Eye (tissue), 1 donor: Measurements from ENCODE around the gene CNTF.

Experiments
- DNase-seq: peaks from one replicate; pipeline ENCODE4 v3.0.0-alpha.2; 2015

Gene CNTF

GRCh38 chr11:58606930-58607714 is 15.3 kb upstream of the CNTF start:
- no peak for DNase-seq

DNA sequence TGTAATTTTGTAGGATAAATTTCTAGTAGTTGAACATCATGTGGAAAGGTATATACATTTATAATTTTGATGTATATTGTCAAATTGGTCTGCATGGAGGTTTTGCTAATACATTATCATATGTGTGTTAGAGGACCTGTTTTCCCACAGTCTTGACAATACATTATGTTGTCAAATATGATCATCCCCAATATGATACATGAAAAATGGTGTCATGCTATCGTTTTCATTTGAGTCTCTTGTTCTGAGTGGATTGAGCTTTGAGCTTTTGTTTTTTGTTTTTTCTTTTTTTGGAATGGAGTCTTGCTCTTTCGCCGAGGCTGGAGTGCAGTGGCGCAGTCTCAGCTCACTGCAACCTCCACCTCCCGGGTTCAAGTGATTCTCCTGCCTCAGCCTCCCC is 14.1 kb upstream of the CNTF start:
- DNase-seq = no peak

DNA sequence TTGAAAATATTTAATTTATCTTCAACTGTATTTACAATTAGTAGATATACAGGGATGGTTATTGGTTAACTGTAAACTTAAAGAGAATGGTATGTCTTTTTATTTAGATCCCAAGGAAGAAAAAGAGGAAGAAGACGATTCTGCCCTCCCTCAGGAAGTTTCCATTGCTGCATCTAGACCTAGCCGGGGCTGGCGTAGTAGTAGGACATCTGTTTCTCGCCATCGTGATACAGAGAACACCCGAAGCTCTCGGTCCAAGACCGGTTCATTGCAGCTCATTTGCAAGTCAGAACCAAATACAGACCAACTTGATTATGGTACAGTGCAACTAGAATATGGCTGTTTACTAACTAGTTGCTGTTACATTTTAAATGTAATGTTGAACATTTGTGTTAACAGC is 12.7 kb upstream of the CNTF start:
- DNase-seq = no peak

- no peak for DNase-seq
Observed at GRCh38 chr11:58613228-58613627, 9.2 kb upstream of the CNTF start.

GRCh38 chr11:58615559-58615958 is 6.9 kb upstream of the CNTF start:
- no peak for DNase-seq

- no peak for DNase-seq
Observed at GRCh38 chr11:58616594-58616993, 5.9 kb upstream of the CNTF start.

GRCh38 chr11:58617976-58618557 is 4.4 kb upstream of the CNTF start:
- no peak for DNase-seq

DNA sequence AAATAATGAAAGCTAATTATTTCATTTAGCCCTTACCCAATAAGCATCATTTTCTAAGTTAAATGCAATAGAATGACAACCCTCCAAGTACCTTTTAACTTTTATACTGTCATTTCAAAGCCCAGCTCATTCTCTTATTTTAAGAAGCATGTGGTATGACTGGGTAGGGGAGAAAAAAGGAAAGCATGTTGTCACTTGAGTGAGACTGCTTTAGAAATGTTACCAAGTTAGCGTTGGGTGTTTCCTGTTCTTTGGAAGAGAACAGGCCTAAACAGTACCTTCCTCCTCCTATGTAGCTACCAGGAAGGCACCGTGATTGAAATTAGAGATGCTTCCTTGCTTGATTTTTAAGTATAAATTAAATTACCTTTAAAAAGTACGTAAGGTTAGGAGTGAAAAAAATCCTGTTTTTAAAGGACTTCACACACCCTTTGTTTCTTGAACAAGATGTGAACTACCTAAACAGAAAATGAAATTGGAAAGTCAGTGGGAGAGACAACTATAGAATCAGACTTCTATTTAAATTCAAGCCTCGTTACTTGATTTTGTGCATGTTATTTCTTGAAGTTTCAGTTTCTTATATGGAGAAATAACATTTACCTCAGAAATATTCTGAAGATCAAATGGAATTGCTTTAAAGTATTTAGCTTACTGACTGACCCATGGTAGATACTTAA is 741 bp upstream of the CNTF start:
- DNase-seq = no peak

- no peak for DNase-seq
Observed at GRCh38 chr11:58625086-58625485, 2.6 kb downstream of the CNTF start.

DNA sequence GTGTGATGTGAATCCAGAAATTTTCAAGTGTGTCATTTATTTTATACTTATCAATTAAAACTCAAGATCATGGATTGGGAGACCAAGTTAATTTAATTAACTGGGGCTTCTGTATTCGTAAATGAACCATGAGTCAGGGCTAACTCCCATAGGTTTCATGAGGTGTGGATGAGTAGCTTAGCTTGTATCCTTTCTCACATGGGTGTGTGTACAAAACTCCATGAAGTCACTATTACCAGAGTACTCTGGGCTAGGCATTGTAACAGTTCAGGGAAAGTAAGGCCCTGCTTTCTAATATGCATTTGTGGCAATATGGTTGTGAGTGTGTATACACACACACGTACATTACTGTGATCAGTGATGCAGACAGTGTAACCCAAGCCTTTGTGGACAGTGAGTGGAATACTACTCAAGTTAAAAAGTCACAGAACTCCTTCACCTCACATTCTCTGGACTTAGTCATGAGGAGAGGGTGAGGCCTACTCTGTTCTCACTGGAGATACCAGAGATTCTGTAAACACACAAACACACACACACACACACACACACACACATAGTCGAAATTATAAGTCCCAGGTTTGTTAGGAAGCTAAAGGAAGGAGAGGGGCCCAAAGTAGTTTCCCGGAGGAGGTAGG is 3.5 kb downstream of the CNTF start:
- DNase-seq = no peak

DNA sequence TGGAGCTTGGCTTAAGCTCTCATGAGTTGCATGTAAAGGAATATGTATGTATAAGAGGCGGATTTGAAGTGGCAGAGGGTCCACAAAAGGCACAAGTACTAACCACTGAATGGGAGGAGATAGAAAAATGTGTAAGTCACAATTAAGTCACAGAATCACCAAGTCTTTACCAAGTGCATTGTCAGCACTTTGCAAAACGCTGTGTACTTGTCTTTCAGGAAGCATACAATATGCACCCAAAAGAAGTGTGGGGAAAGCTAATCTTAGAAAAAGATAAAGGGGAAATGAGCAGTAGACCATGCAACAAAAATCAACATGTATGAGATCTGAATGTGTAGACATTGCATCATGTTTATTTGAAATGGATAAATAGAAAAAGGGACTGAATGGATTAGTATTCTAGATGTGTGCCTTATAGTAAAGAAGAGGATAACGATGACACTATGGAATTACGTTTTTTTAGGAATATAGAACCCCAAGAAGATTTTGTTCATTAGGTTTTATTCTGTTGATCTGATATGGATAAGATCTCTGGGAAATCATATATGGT is 4.5 kb downstream of the CNTF start:
- no peak for DNase-seq

DNA sequence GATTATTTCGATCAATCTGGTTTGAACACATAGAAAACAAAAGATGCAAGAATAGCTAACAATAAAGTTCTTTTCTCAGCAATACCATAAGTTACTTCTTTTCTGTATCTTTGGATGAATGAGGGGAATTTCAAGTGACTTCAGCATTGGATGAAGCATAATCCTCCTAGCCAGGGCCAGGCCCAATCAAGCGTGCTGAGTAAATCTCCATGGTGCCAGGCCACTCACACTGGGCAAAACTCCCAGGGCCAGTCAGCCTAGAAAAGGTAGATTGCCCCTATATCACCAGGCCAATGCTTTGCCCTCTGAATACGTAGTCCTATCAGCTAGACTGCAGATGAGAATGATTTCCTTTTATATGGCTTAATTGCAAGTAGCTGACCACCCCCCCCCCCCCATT is 6.0 kb downstream of the CNTF start:
- DNase-seq = no peak

DNA sequence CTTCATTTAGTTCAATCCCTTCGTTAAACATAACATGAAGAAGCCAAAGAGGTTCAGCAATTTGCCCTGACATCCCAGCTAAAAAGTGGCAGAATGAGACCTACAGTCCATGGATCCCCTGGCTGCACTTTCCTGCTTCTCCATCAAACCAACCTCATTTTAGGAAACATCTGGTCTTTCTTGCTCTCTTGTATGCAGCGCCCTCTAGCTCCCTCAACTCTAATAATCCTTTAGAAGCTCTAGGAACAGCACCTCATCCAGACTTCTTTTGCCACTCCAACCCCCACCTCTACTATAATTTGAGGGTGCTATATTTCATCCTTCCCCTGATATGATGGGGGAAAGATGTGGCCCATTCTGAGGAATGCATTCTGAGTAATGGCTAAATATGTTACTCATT is 7.4 kb downstream of the CNTF start:
- peak; percentile 29 for DNase-seq

- no peak for DNase-seq
Observed at GRCh38 chr11:58631378-58631777, 8.9 kb downstream of the CNTF start.

DNA sequence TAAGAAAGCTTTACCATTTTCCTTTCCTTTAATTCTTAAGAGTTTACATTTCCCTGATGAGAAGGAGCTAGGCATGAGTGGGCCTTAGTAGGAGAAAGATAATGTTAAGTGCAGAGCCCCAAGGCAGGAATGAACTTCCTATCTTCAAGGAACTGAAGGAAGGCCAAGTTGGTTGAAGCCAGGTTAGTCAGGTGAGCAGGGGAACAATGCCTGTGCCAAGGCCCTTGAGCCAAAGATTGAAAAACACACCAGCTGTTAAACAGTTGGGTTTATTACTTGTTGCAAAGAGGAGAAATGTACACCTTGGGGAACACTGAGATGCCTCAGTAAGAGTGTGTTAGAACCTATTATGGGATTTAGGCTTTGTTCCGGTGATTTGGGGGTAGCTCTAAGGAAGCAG is 10.0 kb downstream of the CNTF start:
- no peak for DNase-seq

- DNase-seq = no peak
Observed at GRCh38 chr11:58636587-58636986, 14.1 kb downstream of the CNTF start.

DNA sequence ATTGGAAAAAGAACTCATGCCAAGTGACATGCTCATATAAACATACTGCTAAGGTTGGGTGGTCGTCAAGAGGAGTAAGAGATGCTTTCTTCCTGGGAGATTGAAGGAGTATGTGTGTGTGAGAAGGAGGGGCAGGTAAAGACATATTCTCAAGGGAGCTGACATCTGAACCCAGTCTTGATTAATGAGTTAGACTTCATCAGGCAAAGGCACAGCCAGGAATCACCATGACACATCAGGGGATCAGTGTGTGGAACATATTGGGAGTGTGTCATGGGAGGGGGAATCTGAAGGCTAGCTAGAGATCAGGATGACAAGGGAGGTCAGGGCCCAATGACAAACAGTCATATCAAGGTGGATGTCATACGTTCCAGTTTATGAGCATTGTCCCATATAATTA is 14.9 kb downstream of the CNTF start:
- no peak for DNase-seq

- DNase-seq = no peak
Observed at GRCh38 chr11:58639103-58639502, 16.6 kb downstream of the CNTF start.

DNA sequence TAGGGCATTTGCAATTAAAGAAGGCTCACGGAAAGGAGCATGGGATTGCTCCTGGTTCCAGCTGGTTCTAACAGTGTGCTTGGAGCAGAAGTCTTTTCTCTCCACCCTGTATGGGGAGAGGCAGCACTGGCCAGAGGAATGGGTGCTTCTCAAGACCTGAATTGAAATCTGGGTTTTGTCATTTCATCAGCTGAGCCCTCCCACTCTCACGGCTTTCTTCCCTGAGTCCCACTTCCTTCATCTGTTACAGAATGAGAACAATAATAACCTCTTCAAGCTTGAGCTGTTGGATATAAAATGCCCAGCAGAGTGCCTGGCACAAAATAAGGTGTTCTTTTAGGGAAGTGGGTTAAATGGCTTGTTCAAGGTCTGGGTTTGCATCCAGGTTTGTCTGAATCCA is 17.2 kb downstream of the CNTF start:
- DNase-seq = no peak

GRCh38 chr11:58640386-58641023 is 18.0 kb downstream of the CNTF start:
- DNase-seq = no peak

DNA sequence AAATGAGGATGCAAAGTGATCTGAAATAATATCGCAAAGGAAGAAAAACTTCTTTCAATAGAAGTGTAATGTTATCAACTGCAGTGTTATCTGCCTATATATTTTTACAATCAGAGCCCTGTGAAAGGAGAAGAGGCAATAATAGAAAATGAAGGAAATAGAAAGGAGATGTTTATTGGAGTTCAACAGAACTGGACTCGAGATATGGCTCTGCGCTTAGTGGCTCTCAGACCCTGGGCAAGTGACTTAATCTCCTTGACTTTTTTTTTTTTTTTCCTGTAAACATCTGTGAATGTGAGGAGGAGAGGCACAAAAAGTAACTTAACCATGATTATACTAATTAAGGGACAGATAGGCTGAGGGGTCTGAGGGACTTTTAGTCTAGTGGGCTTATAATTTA is 18.9 kb downstream of the CNTF start:
- no peak for DNase-seq

GRCh38 chr11:58641803-58642581 is 19.5 kb downstream of the CNTF start:
- DNase-seq = no peak
